Measurements from ENCODE around the gene BEND7.

GRCh38 chr10:13489035-13489599, 39.7 kb downstream of the BEND7 start:
- TF ChIP-seq EP300 (IDR thresholded peaks at IDR 0.05) (no peak), POLR2A (IDR thresholded peaks at IDR 0.05) (no peak)
